Trophoblast cell (in vitro differentiated cells and primary cell): Measurements from ENCODE around the gene ANKS1B.

ENCODE experiments used
- DNase-seq, 2 donors: peaks; one replicate each; pipeline ENCODE4 v3.0.0-alpha.2; 2016
- H2AFZ ChIP-seq: 2 replicates; pipeline ENCODE4 v1.6.1; 2013; ENCODE audit warnings: low read length, moderate library complexity, mild to moderate bottlenecking; ENCODE audit not compliant: insufficient read depth, poor library complexity
- H2AK5ac ChIP-seq: 2 replicates; pipeline ENCODE4 v1.6.1; 2013; ENCODE audit warnings: mild to moderate bottlenecking, low read length
- H2BK120ac ChIP-seq: 2 replicates; pipeline ENCODE4 v1.6.1; 2013; ENCODE audit warnings: low read length, mild to moderate bottlenecking, moderate library complexity; ENCODE audit not compliant: insufficient read depth, poor library complexity
- H2BK12ac ChIP-seq: 2 replicates; pipeline ENCODE4 v1.6.1; 2013; ENCODE audit warnings: mild to moderate bottlenecking, low read length, moderate library complexity
- H2BK5ac ChIP-seq: 2 replicates; pipeline ENCODE4 v1.6.1; 2013; ENCODE audit warnings: low read length, low read depth, moderate library complexity, mild to moderate bottlenecking; ENCODE audit not compliant: poor library complexity
- H3K14ac ChIP-seq: 2 replicates; pipeline ENCODE4 v1.6.1; 2013; ENCODE audit warnings: mild to moderate bottlenecking, low read length
- H3K18ac ChIP-seq: 2 replicates; pipeline ENCODE4 v1.6.1; 2013; ENCODE audit warnings: mild to moderate bottlenecking, low read length
- H3K23ac ChIP-seq: 2 replicates; pipeline ENCODE4 v1.6.1; 2013; ENCODE audit warnings: low read length
- H3K27ac ChIP-seq: 2 replicates; pipeline ENCODE4 v1.5.1; 2013; ENCODE audit warnings: low read depth, mild to moderate bottlenecking, inconsistent platforms, low read length, moderate library complexity
- H3K27me3 ChIP-seq: 2 replicates; pipeline ENCODE4 v1.6.1; 2013; ENCODE audit warnings: inconsistent platforms, mild to moderate bottlenecking, low read length, moderate library complexity; ENCODE audit not compliant: insufficient read depth
- H3K36me3 ChIP-seq, 2 experiments: 1 replicate in 1 of 2; 2 replicates in 1 of 2; pipeline ENCODE4 v1.6.1; 2013; ENCODE audit warnings: low read length in 2 of 2, mild to moderate bottlenecking in 2 of 2, moderate library complexity in 1 of 2; ENCODE audit not compliant: insufficient read depth in 2 of 2, control insufficient read depth in 1 of 2
- H3K4ac ChIP-seq: 2 replicates; pipeline ENCODE4 v1.6.1; 2013; ENCODE audit warnings: low read depth, mild to moderate bottlenecking, low read length, moderate library complexity
- H3K4me1 ChIP-seq, 2 experiments: 1 replicate in 1 of 2; 2 replicates in 1 of 2; pipeline ENCODE4 v1.6.1; 2013; ENCODE audit warnings: low read length in 2 of 2, mild to moderate bottlenecking in 2 of 2, moderate library complexity in 1 of 2; ENCODE audit not compliant: insufficient read depth in 2 of 2, control insufficient read depth in 1 of 2
- H3K4me2 ChIP-seq: 2 replicates; pipeline ENCODE4 v1.6.1; 2013; ENCODE audit warnings: inconsistent platforms, mild to moderate bottlenecking, low read length, moderate library complexity
- H3K4me3 ChIP-seq: 2 replicates; pipeline ENCODE4 v1.5.1; 2013; ENCODE audit warnings: mild to moderate bottlenecking, low read depth, low read length, inconsistent platforms
- H3K79me1 ChIP-seq: one replicate; pipeline ENCODE4 v1.6.1; 2013; ENCODE audit warnings: low read length
- H3K79me2 ChIP-seq: 2 replicates; pipeline ENCODE4 v1.6.1; 2013; ENCODE audit warnings: low read length, mild to moderate bottlenecking; ENCODE audit not compliant: control insufficient read depth, insufficient read depth, poor library complexity
- H3K9ac ChIP-seq: 2 replicates; pipeline ENCODE4 v1.6.1; 2013; ENCODE audit warnings: mild to moderate bottlenecking, low read length
- H3K9me3 ChIP-seq: 2 replicates; pipeline ENCODE4 v1.6.1; 2013; ENCODE audit warnings: low read depth, mild to moderate bottlenecking, control low read depth, inconsistent platforms, low read length; ENCODE audit not compliant: insufficient read depth
- H4K12ac ChIP-seq: 2 replicates; pipeline ENCODE4 v1.6.1; 2013; ENCODE audit warnings: low read depth, mild to moderate bottlenecking, low read length, moderate library complexity
- H4K8ac ChIP-seq: 2 replicates; pipeline ENCODE4 v1.6.1; 2013; ENCODE audit warnings: low read depth, mild to moderate bottlenecking, low read length, moderate library complexity
- H4K91ac ChIP-seq: one replicate; pipeline ENCODE4 v1.6.1; 2013; ENCODE audit warnings: low read depth, mild to moderate bottlenecking, low read length, moderate library complexity
- WGBS: extraction: QIAGEN DNeasy Blood & Tissue Kit; methylation state at CpG from one replicate; pipeline ENCODE4 v1.1.7; 2013; ENCODE audit warnings: missing lambda C conversion rate; ENCODE audit not compliant: insufficient read length, insufficient coverage; ENCODE audit errors: extremely low coverage; 5-methylcytosine and 5-hydroxymethylcytosine counted together

The ANKS1B gene

DNA sequence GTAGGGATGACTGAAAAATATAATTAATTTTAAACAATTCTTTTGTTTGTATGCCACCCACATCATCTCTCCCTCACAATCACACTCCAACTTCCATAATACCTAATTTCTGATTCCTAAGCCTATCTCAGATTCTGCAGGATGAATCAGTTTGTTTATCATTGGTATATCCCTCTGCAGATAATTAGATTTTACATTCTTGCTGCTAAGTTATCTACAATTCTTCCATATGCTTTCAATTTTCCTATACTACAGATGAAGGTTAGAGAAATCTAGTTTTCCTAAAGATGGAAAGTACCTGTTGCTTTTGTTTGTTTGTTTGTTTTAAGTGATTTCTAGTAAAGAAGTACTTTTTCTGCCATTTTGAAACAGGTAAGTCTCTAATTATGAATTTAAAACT is 105.3 kb downstream of the ANKS1B start:
- no peak overlapping the region for H2AK5ac ChIP-seq
- no peak overlapping the region for H2BK120ac ChIP-seq
- H3K4ac ChIP-seq: no peak overlapping the region
- no peak overlapping the region for H3K4me3 ChIP-seq
- H4K12ac ChIP-seq: no peak overlapping the region
- H4K91ac ChIP-seq: no peak overlapping the region
- no peak overlapping the region for H3K27ac ChIP-seq
- H3K9me3 ChIP-seq: no peaks in the 10 kb centered on the region
- no peak overlapping the region for H3K14ac ChIP-seq
- H3K79me1 ChIP-seq: no peaks in the 10 kb centered on the region
- H3K4me2 ChIP-seq: no peak overlapping the region
- H4K8ac ChIP-seq: no peak overlapping the region
- no peak overlapping the region for H3K9ac ChIP-seq
- H3K36me3 ChIP-seq: no peaks in the 10 kb centered on the region
- H3K27me3 ChIP-seq: no peaks in the 10 kb centered on the region
- H3K4me1 ChIP-seq: no peaks in the 10 kb centered on the region
- H2BK5ac ChIP-seq: no peak overlapping the region
- no peak overlapping the region for H3K23ac ChIP-seq
- no peak overlapping the region for H3K18ac ChIP-seq
- H2AFZ ChIP-seq: no peak overlapping the region
- no peaks in the 10 kb centered on the region for H3K79me2 ChIP-seq
- H2BK12ac ChIP-seq: no peak overlapping the region
- no peak for DNase-seq

GRCh38 chr12:99875081-99875480 is 109.7 kb downstream of the ANKS1B start:
- Histone ChIP-seq H3K4me2 (no peak overlapping the region), H3K9ac (no peak overlapping the region), H3K4me3 (no peak overlapping the region), H2BK12ac (no peak overlapping the region), H3K18ac (no peak overlapping the region), H4K8ac (no peak overlapping the region), H2AFZ (no peak overlapping the region), H3K14ac (no peak overlapping the region), H3K79me2 (no peaks in the 10 kb centered on the region), H3K79me1 (no peaks in the 10 kb centered on the region), H3K27ac (no peak overlapping the region), H3K27me3 (no peaks in the 10 kb centered on the region), H2AK5ac (no peak overlapping the region), H3K4me1 (no peaks in the 10 kb centered on the region), H3K36me3 (no peaks in the 10 kb centered on the region), H3K4ac (no peak overlapping the region), H3K9me3 (no peaks in the 10 kb centered on the region), H2BK5ac (no peak overlapping the region), H2BK120ac (no peak overlapping the region), H3K23ac (no peak overlapping the region), H4K12ac (no peak overlapping the region), H4K91ac (no peak overlapping the region)
- DNase-seq: no peak

DNA sequence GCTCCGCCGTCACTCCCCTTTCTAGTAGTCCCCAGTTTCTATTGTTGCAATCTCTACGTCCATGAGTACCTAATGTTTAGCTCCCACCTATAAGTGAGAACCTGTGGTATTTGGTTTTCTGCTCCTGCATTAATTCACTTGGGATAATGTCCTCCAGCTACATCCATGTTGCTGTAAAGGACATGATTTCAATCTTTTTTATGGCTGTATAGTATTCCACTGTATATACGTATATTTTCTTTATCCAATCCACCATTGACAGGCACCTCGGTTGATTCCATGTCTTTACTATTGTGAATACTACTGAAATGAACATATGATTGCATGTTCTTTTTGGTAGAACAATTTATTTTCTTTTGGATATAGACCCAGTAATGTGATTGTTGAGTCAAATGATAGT is 114.7 kb downstream of the ANKS1B start:
- Histone ChIP-seq H3K36me3 (no peaks in the 10 kb centered on the region), H4K91ac (no peak overlapping the region), H3K4me3 (no peak overlapping the region), H3K9ac (no peak overlapping the region), H3K9me3 (no peaks in the 10 kb centered on the region), H4K8ac (no peak overlapping the region), H3K4me1 (no peaks in the 10 kb centered on the region), H2BK120ac (no peak overlapping the region), H2AFZ (no peak overlapping the region), H3K27me3 (no peaks in the 10 kb centered on the region), H3K23ac (no peak overlapping the region), H2BK12ac (no peak overlapping the region), H2BK5ac (no peak overlapping the region), H3K18ac (no peak overlapping the region), H3K14ac (no peak overlapping the region), H3K27ac (no peak overlapping the region), H4K12ac (no peak overlapping the region), H3K4me2 (no peak overlapping the region), H3K79me2 (no peaks in the 10 kb centered on the region), H3K79me1 (no peaks in the 10 kb centered on the region), H2AK5ac (no peak overlapping the region), H3K4ac (no peak overlapping the region)
- no peak for DNase-seq
- WGBS: no CpG with 5 or more reads among the region's 5 CpGs

GRCh38 chr12:99861731-99862130 is 123.0 kb downstream of the ANKS1B start:
- no peak overlapping the region for H3K23ac ChIP-seq
- no peak overlapping the region for H4K8ac ChIP-seq
- H3K79me1 ChIP-seq: no peaks in the 10 kb centered on the region
- no peaks in the 10 kb centered on the region for H3K36me3 ChIP-seq
- no peak for DNase-seq
- no peaks in the 10 kb centered on the region for H3K79me2 ChIP-seq
- no CpG with 5 or more reads among the region's 4 CpGs for WGBS
- no peak overlapping the region for H3K18ac ChIP-seq
- no peak overlapping the region for H2AFZ ChIP-seq
- H3K4me1 ChIP-seq: no peaks in the 10 kb centered on the region
- H2BK12ac ChIP-seq: no peak overlapping the region
- H3K9me3 ChIP-seq: no peaks in the 10 kb centered on the region
- H3K27me3 ChIP-seq: no peaks in the 10 kb centered on the region
- H2BK120ac ChIP-seq: no peak overlapping the region
- no peak overlapping the region for H3K27ac ChIP-seq
- no peak overlapping the region for H3K4ac ChIP-seq
- H3K4me2 ChIP-seq: no peak overlapping the region
- no peak overlapping the region for H4K12ac ChIP-seq
- no peak overlapping the region for H3K14ac ChIP-seq
- H4K91ac ChIP-seq: no peak overlapping the region
- no peak overlapping the region for H3K4me3 ChIP-seq
- no peak overlapping the region for H3K9ac ChIP-seq
- no peak overlapping the region for H2BK5ac ChIP-seq
- no peak overlapping the region for H2AK5ac ChIP-seq

GRCh38 chr12:99859126-99859525 is 125.6 kb downstream of the ANKS1B start:
- Histone ChIP-seq H2BK120ac (no peak overlapping the region), H3K4me3 (no peak overlapping the region), H3K27me3 (no peaks in the 10 kb centered on the region), H3K4ac (no peak overlapping the region), H3K4me2 (no peak overlapping the region), H3K9ac (no peak overlapping the region), H3K18ac (no peak overlapping the region), H3K14ac (no peak overlapping the region), H4K8ac (no peak overlapping the region), H3K23ac (no peak overlapping the region), H2BK12ac (no peak overlapping the region), H3K4me1 (no peaks in the 10 kb centered on the region), H3K79me2 (no peaks in the 10 kb centered on the region), H4K91ac (no peak overlapping the region), H2AK5ac (no peak overlapping the region), H4K12ac (no peak overlapping the region), H2AFZ (no peak overlapping the region), H3K27ac (no peak overlapping the region), H3K9me3 (no peaks in the 10 kb centered on the region), H3K36me3 (no peaks in the 10 kb centered on the region), H3K79me1 (no peaks in the 10 kb centered on the region), H2BK5ac (no peak overlapping the region)
- no peak for DNase-seq
- no CpG with 5 or more reads among the region's 1 CpG for WGBS
